HepG2 (cell line): ENCODE data around the gene HLA-F. TPM values are rescaled to one million over a fixed set of nuclear protein-coding genes. Genes with fewer than 3 reads are reported as not detected.

Experiments
- ATAC-seq: fragments of 200-7000 bp; cut with Tn5 transposase; 3 replicates; pipeline ENCODE4 v1.9.1; 2020; ENCODE audit warnings: mild to moderate bottlenecking, moderate library complexity
- BruUV-seq: library from RNA; stranded (reverse); fragments of 400-500 nt; replicated peaks from 2 replicates; lab custom pipeline; 2021; lab: Mats Ljungman, UMichigan
- CTCF ChIA-PET: fragments of 300-600 bp; formaldehyde crosslinking; extraction: SDS; loops from one replicate; lab custom pipeline; 2021; ENCODE audit warnings: low total read pairs, inconsistent platforms, low intra/inter-chr PET ratio; lab: Yijun Ruan, JAX
- POLR2A ChIA-PET: fragments of 350-600 bp; sonication (Branson Sonifier 250); formaldehyde crosslinking; loops from one replicate; lab custom pipeline; 2020; ENCODE audit warnings: antibody characterized with exemption, inconsistent platforms; lab: Yijun Ruan, JAX
- DNase-seq: peaks from one replicate; pipeline ENCODE4 v3.0.0-alpha.2; 2015; ENCODE audit warnings: low spot score
- FAIRE-seq: peaks from 3 replicates; lab custom pipeline; 2011; peaks lifted over from hg19 to GRCh38; lab: Jason Lieb, UNC
- H2AFZ ChIP-seq: one replicate; pipeline ENCODE4 v1.6.1; 2011; ENCODE audit warnings: low read length, inconsistent platforms
- H3K27ac ChIP-seq: fragments of 300-600 bp; 3 replicates; pipeline ENCODE4 v1.8.0; 2011; ENCODE audit warnings: mixed run types, mild to moderate bottlenecking, mixed read lengths, low read length, inconsistent platforms; ENCODE audit not compliant: insufficient read depth; ENCODE audit errors: extremely low read length
- H3K27me3 ChIP-seq, 2 experiments: fragments of 200-600 bp in 1 of 2; 2 replicates in 1 of 2; 3 replicates in 1 of 2; pipeline versions ENCODE4 v1.6.0 to v1.8.0; 2011; ENCODE audit warnings: low read length in 2 of 2, mild to moderate bottlenecking in 2 of 2, moderate library complexity in 2 of 2, inconsistent platforms in 1 of 2; ENCODE audit not compliant: insufficient read depth in 2 of 2, control insufficient read depth in 1 of 2
- H3K36me3 ChIP-seq, 2 experiments: fragments of 200-600 bp in 1 of 2; replicated peaks in 1 of 2; 2 replicates in 1 of 2; 3 replicates in 1 of 2; pipeline versions ENCODE4 v1.5.1 to v1.8.0; 2011; ENCODE audit warnings: low read length in 2 of 2, inconsistent platforms in 1 of 2; ENCODE audit not compliant: insufficient read depth in 2 of 2, control insufficient read depth in 1 of 2
- H3K4me1 ChIP-seq: 2 replicates; pipeline ENCODE4 v1.5.1; 2012; ENCODE audit warnings: low read length, inconsistent platforms; ENCODE audit not compliant: insufficient read depth
- H3K4me2 ChIP-seq: 2 replicates; pipeline ENCODE4 v1.6.0; 2011; ENCODE audit warnings: low read depth, low read length, inconsistent platforms
- H3K4me3 ChIP-seq, 3 experiments: fragments of 200-600 bp in 1 of 3; sonication (generic), shearing (Covaris generic) in 1 of 3; replicated peaks in 1 of 3; 2 replicates each; pipeline ENCODE4 v1.5.1; 2011 to 2016; ENCODE audit warnings: low read length in 3 of 3, inconsistent platforms in 2 of 3, low read depth in 2 of 3, mild to moderate bottlenecking in 2 of 3, control low read depth in 1 of 3, mixed read lengths in 1 of 3; ENCODE audit not compliant: insufficient read depth in 1 of 3
- H3K79me2 ChIP-seq: one replicate; pipeline ENCODE4 v1.6.1; 2011; ENCODE audit warnings: low read length, inconsistent platforms; ENCODE audit not compliant: insufficient read depth
- H3K9ac ChIP-seq: 2 replicates; pipeline ENCODE4 v1.6.0; 2011; ENCODE audit warnings: mild to moderate bottlenecking, low read depth, low read length, inconsistent platforms; ENCODE audit not compliant: insufficient read depth
- H3K9me3 ChIP-seq: 2 replicates; pipeline ENCODE4 v1.5.1; 2012; ENCODE audit warnings: mild to moderate bottlenecking, low read length
- H4K20me1 ChIP-seq: 2 replicates; pipeline ENCODE4 v1.6.0; 2011; ENCODE audit warnings: inconsistent platforms, mild to moderate bottlenecking, low read length, moderate library complexity; ENCODE audit not compliant: insufficient read depth
- ASH2L ChIP-seq: fragments of 300-600, 200-600 bp; sonication (generic); IDR thresholded peaks from 2 replicates; pipeline ENCODE4 v1.7.0; 2017; ENCODE audit warnings: low read depth, mild to moderate bottlenecking, moderate library complexity, mixed read lengths, low read length; ENCODE audit not compliant: insufficient read length
- HMG20A ChIP-seq: IDR thresholded peaks from 2 replicates; pipeline ENCODE4 v1.6.1; 2016; ENCODE audit warnings: borderline replicate concordance
- KLF16 ChIP-seq, 2 experiments: sonication (generic) in 1 of 2; formaldehyde crosslinking in 1 of 2; IDR thresholded peaks; 2 replicates each; pipeline versions ENCODE4 v1.6.1 to v1.8.0; 2016 to 2023; ENCODE audit warnings: missing genetic modification reagents in 2 of 2, missing compliant biosample characterization in 1 of 2
- MTA1 ChIP-seq: sonication (generic); formaldehyde crosslinking; IDR thresholded peaks from 2 replicates; pipeline ENCODE4 v1.4.0; 2020; ENCODE audit warnings: missing genetic modification reagents, mild to moderate bottlenecking, borderline replicate concordance
- POLR2AphosphoS2 ChIP-seq: IDR thresholded peaks from 2 replicates; pipeline ENCODE4 v1.6.1; 2011; ENCODE audit warnings: low read depth, low read length, improper control_type of control experiment
- SAP130 ChIP-seq: IDR thresholded peaks from 2 replicates; pipeline ENCODE4 v1.6.1; 2016; ENCODE audit warnings: low read depth
- SOX6 ChIP-seq, 2 experiments: fragments of 450-650 bp in 1 of 2; sonication (generic) in 1 of 2; formaldehyde crosslinking in 1 of 2; IDR thresholded peaks; 2 replicates each; pipeline versions ENCODE4 v1.4.0 to v1.6.1; 2017 to 2020; ENCODE audit warnings: antibody characterized with exemption in 1 of 2, mild to moderate bottlenecking in 1 of 2, missing genetic modification reagents in 1 of 2
- ZIK1 ChIP-seq: sonication (generic); formaldehyde crosslinking; IDR thresholded peaks from 2 replicates; pipeline ENCODE4 v1.5.0; 2020; ENCODE audit warnings: mild to moderate bottlenecking, low read depth, missing genetic modification reagents, borderline replicate concordance
- ZNF180 ChIP-seq: sonication (generic); formaldehyde crosslinking; IDR thresholded peaks from 2 replicates; pipeline ENCODE4 v1.4.0; 2020; ENCODE audit warnings: low read depth, missing genetic modification reagents, borderline replicate concordance
- WGBS: methylation state at CpG from one replicate; pipeline ENCODE4 v1.1.6; 2017; ENCODE audit warnings: low lambda C conversion rate; 5-methylcytosine and 5-hydroxymethylcytosine counted together
- in situ Hi-C: cut with HindIII; loops from 2 replicates; pipeline ENCODE4 v1.10.0; 2017; ENCODE audit warnings: low pct_unique_long_range_greater_than_20kb; ENCODE audit not compliant: extremely low pct_ligation_motif_present
- intact Hi-C: fragments of 100-400 bp; cut with micrococcal nuclease; formaldehyde crosslinking; loops from one replicate; pipeline ENCODE4 v1.10.0; 2022; ENCODE audit not compliant: unreplicated experiment
- polyA plus RNA-seq, 8 experiments: library from polyadenylated mRNA; depleted of rRNA in 3 of 8; stranded (reverse) in 7 of 8; unstranded in 1 of 8; fragments of >200 nt; fragmentation: Illumina TruSeq in 4 of 8; extraction: Trizol in 4 of 8; gene quantifications; 2 replicates each; pipeline versions ENCODE4 v1.2.1 to v1.2.3, GENCODE V29; 2011 to 2016; ENCODE audit warnings: low read depth in 4 of 8, missing spikeins in 1 of 8, mixed read lengths in 1 of 8; ENCODE audit not compliant: insufficient read depth in 1 of 8
- total RNA-seq, 5 experiments: library from RNA; depleted of rRNA; stranded (reverse); fragments of >200 nt; fragmentation: Illumina TruSeq; extraction: Trizol; gene quantifications; 2 replicates each; pipeline ENCODE4 v1.2.3, GENCODE V29; 2016; ENCODE audit warnings: low read depth in 1 of 5
- TF ChIP-seq, protein P1 (sequence below): IDR thresholded peaks from 2 replicates; pipeline ENCODE4 v1.6.1; 2016; ENCODE audit warnings: control low read depth
- TF ChIP-seq, protein P2 (sequence below): sonication (generic); formaldehyde crosslinking; IDR thresholded peaks from 2 replicates; pipeline ENCODE4 v1.5.0; 2020; ENCODE audit warnings: missing genetic modification reagents
- TF ChIP-seq, protein P3 (sequence below): sonication (generic); formaldehyde crosslinking; IDR thresholded peaks from 2 replicates; pipeline ENCODE4 v1.4.0; 2020; ENCODE audit warnings: missing genetic modification reagents, borderline replicate concordance
- TF ChIP-seq, protein P4 (sequence below): IDR thresholded peaks from 2 replicates; pipeline ENCODE4 v1.6.1; 2012; ENCODE audit warnings: low read depth, low read length, improper control_type of control experiment
- TF ChIP-seq, protein P5 (sequence below): sonication (generic); formaldehyde crosslinking; IDR thresholded peaks from 2 replicates; pipeline ENCODE4 v1.5.0; 2020; ENCODE audit warnings: mild to moderate bottlenecking, missing genetic modification reagents, moderate library complexity

The HLA-F gene
- total and polyA plus RNA-seq, 2 of the 13 experiments (the other 11 are each of a cell fraction or from before 2014, with no cell fraction given) = 6.0 to 6.1 TPM

DNA sequence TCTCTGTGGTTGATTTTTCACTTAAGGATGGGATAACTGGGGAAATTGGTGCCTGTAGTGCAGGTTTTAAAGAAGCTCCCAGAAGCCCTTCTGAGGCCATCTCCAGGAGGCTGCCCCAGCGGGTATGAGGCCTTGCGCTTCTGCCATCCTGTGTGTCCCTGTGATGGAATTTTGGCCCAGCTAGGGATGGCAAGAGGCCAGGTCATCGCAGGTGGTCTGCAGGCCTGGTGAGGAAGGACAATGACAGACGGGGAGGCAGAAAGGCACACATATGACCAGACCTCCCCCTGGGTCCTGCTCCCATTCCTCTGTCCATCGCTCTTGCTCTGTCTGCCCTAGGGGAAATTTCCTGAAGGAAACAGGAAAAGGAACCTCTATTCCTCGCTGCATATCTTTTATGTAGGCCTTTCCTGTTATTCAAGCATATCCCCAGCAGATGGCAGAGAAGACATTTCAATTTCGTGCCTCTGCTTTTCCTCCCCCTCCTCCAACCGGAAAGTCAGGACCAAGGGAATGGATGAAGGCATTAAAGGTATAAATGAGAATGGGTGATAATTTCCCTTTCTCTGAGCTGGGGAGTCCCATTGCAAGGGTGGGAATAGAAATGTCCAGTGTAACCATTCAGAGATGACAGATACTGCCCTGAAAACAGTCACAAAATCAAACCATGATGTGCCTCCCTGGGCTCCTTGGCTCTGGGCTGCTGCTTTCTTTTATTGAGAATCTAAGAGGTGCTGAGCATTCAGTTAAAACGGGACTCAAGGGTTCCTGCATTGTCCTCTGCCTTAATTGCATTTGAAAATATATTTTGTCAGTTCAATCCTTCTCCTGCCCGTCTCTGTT is 17.6 kb upstream of the HLA-F start:
- Histone ChIP-seq H3K9me3 (no peaks in the 10 kb centered on the region), H3K36me3 (no peaks in the 10 kb centered on the region), H3K4me2 (no peak overlapping the region), H3K79me2 (no peaks in the 10 kb centered on the region), H3K27ac (no peak overlapping the region), H3K27me3 (peaks cover 0 to 13% of the 10 kb centered on the region in 2 experiments; a peak in 2 of 5 replicates), H3K9ac (no peak overlapping the region), H2AFZ (no peak overlapping the region), H3K4me1 (peaks cover 10% of the 10 kb centered on the region), H4K20me1 (no peaks in the 10 kb centered on the region), H3K4me3 (no peak overlapping the region)
- peak; percentile 97 for FAIRE-seq
- ChIA-PET POLR2A (no interaction called here), CTCF (interaction anchor here (1.9 to 3.6 kb wide), 2 partner anchors 47 to 129 kb away, joined by 18 to 29 read pairs; no protein-coding TSS in a partner anchor)
- ATAC-seq = peak; percentile 64
- WGBS = 10% methylated on average over 10 of the region's 10 CpGs
- DNase-seq = peak; percentile 62
- no TSS peak for BruUV-seq
- intact Hi-C loops = loop anchor here (1.0 to 10.0 kb wide), 3 partner anchors 48 to 307 kb away; no protein-coding TSS in a partner anchor
- in situ Hi-C loops = no loop called here
- TF ChIP-seq ZIK1 (CRISPR knock-in tag) (no peak), MTA1 (CRISPR knock-in tag) (no peak), SOX6 (IDR thresholded peaks at IDR 0.05) (no peak), SOX6 (CRISPR knock-in tag; IDR thresholded peaks at IDR 0.05) (no peak), ZNF180 (CRISPR knock-in tag) (no peak), ASH2L (no peak), POLR2AphosphoS2 (no peak), HMG20A (no peak), KLF16 (CRISPR knock-in tag; IDR thresholded peaks at IDR 0.05) (peak in 1 of 2 experiments; percentile 23; a peak in 1 of 4 replicates), SAP130 (no peak)
- TF ChIP-seq, protein P1, sequence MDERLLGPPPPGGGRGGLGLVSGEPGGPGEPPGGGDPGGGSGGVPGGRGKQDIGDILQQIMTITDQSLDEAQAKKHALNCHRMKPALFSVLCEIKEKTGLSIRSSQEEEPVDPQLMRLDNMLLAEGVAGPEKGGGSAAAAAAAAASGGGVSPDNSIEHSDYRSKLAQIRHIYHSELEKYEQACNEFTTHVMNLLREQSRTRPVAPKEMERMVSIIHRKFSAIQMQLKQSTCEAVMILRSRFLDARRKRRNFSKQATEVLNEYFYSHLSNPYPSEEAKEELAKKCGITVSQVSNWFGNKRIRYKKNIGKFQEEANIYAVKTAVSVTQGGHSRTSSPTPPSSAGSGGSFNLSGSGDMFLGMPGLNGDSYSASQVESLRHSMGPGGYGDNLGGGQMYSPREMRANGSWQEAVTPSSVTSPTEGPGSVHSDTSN = no peak
- TF ChIP-seq, protein P2, sequence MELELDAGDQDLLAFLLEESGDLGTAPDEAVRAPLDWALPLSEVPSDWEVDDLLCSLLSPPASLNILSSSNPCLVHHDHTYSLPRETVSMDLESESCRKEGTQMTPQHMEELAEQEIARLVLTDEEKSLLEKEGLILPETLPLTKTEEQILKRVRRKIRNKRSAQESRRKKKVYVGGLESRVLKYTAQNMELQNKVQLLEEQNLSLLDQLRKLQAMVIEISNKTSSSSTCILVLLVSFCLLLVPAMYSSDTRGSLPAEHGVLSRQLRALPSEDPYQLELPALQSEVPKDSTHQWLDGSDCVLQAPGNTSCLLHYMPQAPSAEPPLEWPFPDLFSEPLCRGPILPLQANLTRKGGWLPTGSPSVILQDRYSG (CRISPR knock-in tag) = no peak
- TF ChIP-seq, protein P3, sequence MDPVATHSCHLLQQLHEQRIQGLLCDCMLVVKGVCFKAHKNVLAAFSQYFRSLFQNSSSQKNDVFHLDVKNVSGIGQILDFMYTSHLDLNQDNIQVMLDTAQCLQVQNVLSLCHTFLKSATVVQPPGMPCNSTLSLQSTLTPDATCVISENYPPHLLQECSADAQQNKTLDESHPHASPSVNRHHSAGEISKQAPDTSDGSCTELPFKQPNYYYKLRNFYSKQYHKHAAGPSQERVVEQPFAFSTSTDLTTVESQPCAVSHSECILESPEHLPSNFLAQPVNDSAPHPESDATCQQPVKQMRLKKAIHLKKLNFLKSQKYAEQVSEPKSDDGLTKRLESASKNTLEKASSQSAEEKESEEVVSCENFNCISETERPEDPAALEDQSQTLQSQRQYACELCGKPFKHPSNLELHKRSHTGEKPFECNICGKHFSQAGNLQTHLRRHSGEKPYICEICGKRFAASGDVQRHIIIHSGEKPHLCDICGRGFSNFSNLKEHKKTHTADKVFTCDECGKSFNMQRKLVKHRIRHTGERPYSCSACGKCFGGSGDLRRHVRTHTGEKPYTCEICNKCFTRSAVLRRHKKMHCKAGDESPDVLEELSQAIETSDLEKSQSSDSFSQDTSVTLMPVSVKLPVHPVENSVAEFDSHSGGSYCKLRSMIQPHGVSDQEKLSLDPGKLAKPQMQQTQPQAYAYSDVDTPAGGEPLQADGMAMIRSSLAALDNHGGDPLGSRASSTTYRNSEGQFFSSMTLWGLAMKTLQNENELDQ (CRISPR knock-in tag) = no peak
- TF ChIP-seq, protein P4, sequence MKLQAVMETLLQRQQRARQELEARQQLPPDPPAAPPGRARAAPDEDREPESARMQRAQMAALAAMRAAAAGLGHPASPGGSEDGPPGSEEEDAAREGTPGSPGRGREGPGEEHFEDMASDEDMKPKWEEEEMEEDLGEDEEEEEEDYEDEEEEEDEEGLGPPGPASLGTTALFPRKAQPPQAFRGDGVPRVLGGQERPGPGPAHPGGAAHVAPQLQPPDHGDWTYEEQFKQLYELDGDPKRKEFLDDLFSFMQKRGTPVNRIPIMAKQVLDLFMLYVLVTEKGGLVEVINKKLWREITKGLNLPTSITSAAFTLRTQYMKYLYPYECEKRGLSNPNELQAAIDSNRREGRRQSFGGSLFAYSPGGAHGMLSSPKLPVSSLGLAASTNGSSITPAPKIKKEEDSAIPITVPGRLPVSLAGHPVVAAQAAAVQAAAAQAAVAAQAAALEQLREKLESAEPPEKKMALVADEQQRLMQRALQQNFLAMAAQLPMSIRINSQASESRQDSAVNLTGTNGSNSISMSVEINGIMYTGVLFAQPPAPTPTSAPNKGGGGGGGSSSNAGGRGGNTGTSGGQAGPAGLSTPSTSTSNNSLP = 0 out of 2 replicates have a peak, but pooled peaks have one; percentile 24
- TF ChIP-seq, protein P5, sequence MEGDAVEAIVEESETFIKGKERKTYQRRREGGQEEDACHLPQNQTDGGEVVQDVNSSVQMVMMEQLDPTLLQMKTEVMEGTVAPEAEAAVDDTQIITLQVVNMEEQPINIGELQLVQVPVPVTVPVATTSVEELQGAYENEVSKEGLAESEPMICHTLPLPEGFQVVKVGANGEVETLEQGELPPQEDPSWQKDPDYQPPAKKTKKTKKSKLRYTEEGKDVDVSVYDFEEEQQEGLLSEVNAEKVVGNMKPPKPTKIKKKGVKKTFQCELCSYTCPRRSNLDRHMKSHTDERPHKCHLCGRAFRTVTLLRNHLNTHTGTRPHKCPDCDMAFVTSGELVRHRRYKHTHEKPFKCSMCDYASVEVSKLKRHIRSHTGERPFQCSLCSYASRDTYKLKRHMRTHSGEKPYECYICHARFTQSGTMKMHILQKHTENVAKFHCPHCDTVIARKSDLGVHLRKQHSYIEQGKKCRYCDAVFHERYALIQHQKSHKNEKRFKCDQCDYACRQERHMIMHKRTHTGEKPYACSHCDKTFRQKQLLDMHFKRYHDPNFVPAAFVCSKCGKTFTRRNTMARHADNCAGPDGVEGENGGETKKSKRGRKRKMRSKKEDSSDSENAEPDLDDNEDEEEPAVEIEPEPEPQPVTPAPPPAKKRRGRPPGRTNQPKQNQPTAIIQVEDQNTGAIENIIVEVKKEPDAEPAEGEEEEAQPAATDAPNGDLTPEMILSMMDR (CRISPR knock-in tag) = peak; percentile 81
